Gastrocnemius medialis (tissue), 4 donors: ENCODE data around the gene APBA2.

ENCODE experiments used
- CTCF ChIP-seq, 5 experiments: fragments of 450-650 bp in 3 of 5; fragments of 200-600 bp in 2 of 5; sonication (generic) in 2 of 5; IDR thresholded peaks in 4 of 5; conservative IDR thresholded peaks in 1 of 5; 1 replicate in 4 of 5; 2 replicates in 1 of 5; pipeline ENCODE4 v1.5.1; 2016 to 2019; ENCODE audit warnings: antibody characterized with exemption in 5 of 5, mild to moderate bottlenecking in 3 of 5, moderate library complexity in 3 of 5
- POLR2A ChIP-seq, 2 donors: fragments of 450-650 bp; IDR thresholded peaks; one replicate each; pipeline ENCODE4 v1.6.1; 2017; ENCODE audit warnings: antibody characterized with exemption in 2 of 2, mild to moderate bottlenecking in 2 of 2, moderate library complexity in 2 of 2

DNA sequence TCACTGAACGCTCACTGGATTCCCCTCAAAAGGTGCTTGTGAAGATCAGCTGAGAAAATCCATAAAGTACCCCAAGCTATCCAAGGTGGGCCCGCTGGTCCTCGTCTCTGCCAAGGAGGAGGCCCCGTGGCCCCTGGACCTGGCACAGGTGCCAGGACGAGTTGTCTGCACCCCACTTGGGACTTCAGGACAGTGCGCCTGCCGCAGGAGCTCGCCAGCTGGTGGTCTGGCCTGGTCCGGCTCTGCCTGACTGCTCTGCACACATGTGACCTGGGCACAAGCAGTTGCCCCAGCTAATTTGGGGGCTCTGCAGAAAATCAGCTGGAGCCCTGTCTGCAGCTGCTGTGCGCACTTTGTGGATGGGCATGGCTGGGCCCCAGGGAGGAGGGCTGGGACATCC lies 224.0 kb downstream of the APBA2 start:
- TF ChIP-seq CTCF (IDR thresholded peaks at IDR 0.05 in 4 of 5, conservative IDR thresholded peaks at IDR 0.05 in 1 of 5) (no peak), POLR2A (IDR thresholded peaks at IDR 0.05) (no peak)
